ENCODE results near the gene ACHE. TPM values are rescaled to one million over a fixed set of nuclear protein-coding genes. Genes with fewer than 3 reads are reported as not detected.

ACHE gene
- 1.8 and 2.1 TPM in 2 replicates for polyA plus RNA-seq (2012; rRNA removed)
- 0.51 and 0.93 TPM in 2 replicates for polyA plus RNA-seq (2012; cell fraction: cytosol; rRNA removed)
- 8.7 and 13.0 TPM in 2 replicates for polyA plus RNA-seq (2012; cell fraction: nucleus; rRNA removed)

- H2AFZ ChIP-seq (ENCODE audit: low read depth), result peak within 1 kb of the TSS; percentile 89
- CTCF ChIA-PET, result interaction anchor here (0.6 to 3.8 kb wide), 25 partner anchors 8 to 387 kb away, joined by 3 to 69 read pairs (median 10); partner anchors contain the start of genes MUC3A, SLC12A9 and SRRT
These were observed at the start of gene ACHE for GRCh38 chr7:100895701-100895955. ACHE (minus strand) TSS chr7:100895888; CDS start chr7:100894232, 1,656 bp downstream.

DNA sequence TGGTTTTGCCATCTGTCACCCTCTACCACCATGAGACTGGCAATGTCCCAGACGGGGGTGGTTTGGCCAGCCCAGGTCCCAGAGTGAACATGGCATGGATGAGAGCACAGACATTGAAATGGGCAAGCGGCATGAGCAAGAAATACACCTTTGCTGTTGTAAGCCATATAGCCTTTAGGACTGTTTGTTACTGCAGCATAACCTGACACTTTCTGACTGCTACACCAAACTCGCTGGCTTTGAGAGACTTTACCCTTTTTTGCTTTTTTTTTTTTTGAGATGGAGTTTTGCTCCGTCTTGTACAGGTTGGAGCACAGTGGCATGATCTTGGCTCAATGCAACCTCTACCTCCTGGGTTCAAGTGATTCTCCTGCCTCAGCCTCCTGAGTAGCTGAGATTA lies 48.5 kb upstream of the ACHE start:
- ChIA-PET POLR2A (interaction anchor here (1.0 kb wide), 1 partner anchor 12 kb away, joined by 3 read pairs; no protein-coding TSS in a partner anchor), CTCF (interaction anchor here (1.0 to 1.2 kb wide), 2 partner anchors 10 to 21 kb away, joined by 3 to 5 read pairs; no protein-coding TSS in a partner anchor)
- Histone ChIP-seq H3K79me2 (ENCODE audit: insufficient read depth) (no peaks in the 10 kb centered on the region), H3K4me2 (no peak overlapping the region), H3K27ac (ENCODE audit: low read depth in 2 of 2, low read length in 1 of 2) (no peak overlapping the region), H3K36me3 (replicated peaks in 1 of 2; ENCODE audit: control insufficient read depth in 1 of 2, insufficient read depth in 2 of 2, low read length in 1 of 2) (no peaks in the 10 kb centered on the region), H3K9ac (no peak overlapping the region), H3K9me3 (no peaks in the 10 kb centered on the region), H3K9me2 (no peaks in the 10 kb centered on the region), H3K4me3 (ENCODE audit: low read depth in 2 of 2, low read length in 1 of 2) (no peak overlapping the region), H2AFZ (ENCODE audit: low read depth) (no peak overlapping the region), H3K27me3 (ENCODE audit: insufficient read depth) (peaks cover 44% of the 10 kb centered on the region), H4K20me1 (ENCODE audit: insufficient read depth) (no peaks in the 10 kb centered on the region), H3F3A (replicated peaks; ENCODE audit: insufficient read depth) (no peaks in the 10 kb centered on the region), H3K4me1 (ENCODE audit: control insufficient read depth in 1 of 2, insufficient read depth in 2 of 2, low read depth in 1 of 2, low read length in 1 of 2) (no peaks in the 10 kb centered on the region)
- 35% methylated on average over 4 of the region's 4 CpGs for WGBS (ENCODE audit: low lambda C conversion rate)
- no peak for DNase-seq
- TF ChIP-seq RAD21 (IDR thresholded peaks at IDR 0.05; ENCODE audit: low read length), result no peak

More at GRCh38 chr7:100895701-100895955, at the start of gene ACHE:
- Histone ChIP-seq H3K9ac (peak within 1 kb of the TSS; percentile 25; the same call in 1 of the 2 replicates), H4K20me1 (ENCODE audit: insufficient read depth) (no peaks in the 10 kb centered on the region), H3K9me3 (no peaks in the 10 kb centered on the region), H3K27me3 (ENCODE audit: insufficient read depth) (peaks cover 40% of the 10 kb centered on the region), H3K4me3 (ENCODE audit: low read depth in 2 of 2, low read length in 1 of 2) (peak within 1 kb of the TSS; percentile 46 to 73), H3K27ac (ENCODE audit: low read depth in 2 of 2, low read length in 1 of 2) (no peak within 1 kb of the TSS; a peak in 1 of 4 replicates), H3K79me2 (ENCODE audit: insufficient read depth) (no peaks in the 10 kb centered on the region), H3K4me1 (ENCODE audit: control insufficient read depth in 1 of 2, insufficient read depth in 2 of 2, low read depth in 1 of 2, low read length in 1 of 2) (peaks cover 7 to 15% of the 10 kb centered on the region in 2 experiments; a peak in 2 of 4 replicates), H3F3A (replicated peaks; ENCODE audit: insufficient read depth) (peaks cover 3% of the 10 kb centered on the region), H3K9me2 (no peaks in the 10 kb centered on the region), H3K4me2 (peak within 1 kb of the TSS; percentile 99), H3K36me3 (replicated peaks in 1 of 2; ENCODE audit: control insufficient read depth in 1 of 2, insufficient read depth in 2 of 2, low read length in 1 of 2) (no peaks in the 10 kb centered on the region)
- POLR2A ChIA-PET, result no interaction called here
- DNase-seq, result no peak
- WGBS (ENCODE audit: low lambda C conversion rate), result 0% methylated on average over 2 of the region's 32 CpGs
- TF ChIP-seq PBX3 (IDR thresholded peaks at IDR 0.05) (no peak), CHD2 (IDR thresholded peaks at IDR 0.05; ENCODE audit: low read length, partially characterized antibody) (no peak), RFX5 (IDR thresholded peaks at IDR 0.05; ENCODE audit: low read length) (no peak), TAF1 (IDR thresholded peaks at IDR 0.05; ENCODE audit: borderline replicate concordance, low read depth, low read length) (no peak), FOXJ3 (CRISPR knock-in tag; IDR thresholded peaks at IDR 0.05) (no peak)

DNA sequence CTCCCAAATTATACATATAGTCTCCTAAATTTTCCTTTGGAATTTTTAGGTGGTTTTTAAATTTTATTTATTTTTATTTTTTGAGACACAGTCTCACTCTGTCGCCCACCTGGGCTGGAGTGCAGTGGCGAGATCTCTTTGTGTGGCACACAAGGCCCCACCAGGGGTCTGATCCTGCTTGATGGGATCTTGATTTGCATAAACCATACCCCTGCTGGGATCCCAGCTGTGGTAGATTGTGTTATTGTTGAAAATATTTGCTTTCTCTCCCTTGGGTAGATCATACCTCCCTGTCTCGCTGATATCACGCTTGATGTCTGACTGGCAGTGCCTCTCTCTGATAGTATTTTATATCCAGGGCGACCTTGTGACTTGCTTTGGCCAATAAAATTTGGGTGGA lies 48.0 kb upstream of the ACHE start:
- Histone ChIP-seq H3K27ac (ENCODE audit: low read depth in 2 of 2, low read length in 1 of 2) (no peak overlapping the region), H3K9me2 (no peaks in the 10 kb centered on the region), H3K4me1 (ENCODE audit: control insufficient read depth in 1 of 2, insufficient read depth in 2 of 2, low read depth in 1 of 2, low read length in 1 of 2) (no peaks in the 10 kb centered on the region), H3K79me2 (ENCODE audit: insufficient read depth) (no peaks in the 10 kb centered on the region), H3K9me3 (no peaks in the 10 kb centered on the region), H4K20me1 (ENCODE audit: insufficient read depth) (no peaks in the 10 kb centered on the region), H3F3A (replicated peaks; ENCODE audit: insufficient read depth) (no peaks in the 10 kb centered on the region), H3K4me2 (no peak overlapping the region), H2AFZ (ENCODE audit: low read depth) (no peak overlapping the region), H3K36me3 (replicated peaks in 1 of 2; ENCODE audit: control insufficient read depth in 1 of 2, insufficient read depth in 2 of 2, low read length in 1 of 2) (no peaks in the 10 kb centered on the region), H3K27me3 (ENCODE audit: insufficient read depth) (peaks cover 40% of the 10 kb centered on the region), H3K4me3 (ENCODE audit: low read depth in 2 of 2, low read length in 1 of 2) (no peak overlapping the region), H3K9ac (no peak overlapping the region)
- no peak for TF ChIP-seq EZH2phosphoT487 (IDR thresholded peaks at IDR 0.05; ENCODE audit: borderline replicate concordance, low read depth)
- TF ChIP-seq YY1 (IDR thresholded peaks at IDR 0.05; ENCODE audit: low read depth), result no peak
- TF ChIP-seq EP300 (IDR thresholded peaks at IDR 0.05; ENCODE audit: borderline replicate concordance in 1 of 2, low read depth in 1 of 2, low read length in 1 of 2), result no peak
- TF ChIP-seq FOXM1 (IDR thresholded peaks at IDR 0.05; ENCODE audit: low read depth), result no peak
- no peak for TF ChIP-seq RFX5 (IDR thresholded peaks at IDR 0.05; ENCODE audit: low read length)
- TF ChIP-seq NFIC (IDR thresholded peaks at IDR 0.05; ENCODE audit: borderline replicate concordance), result no peak
- WGBS (ENCODE audit: low lambda C conversion rate), result 30% methylated on average over 5 of the region's 5 CpGs
- no peak for DNase-seq
- POLR2A ChIA-PET, result no interaction called here
- CTCF ChIA-PET, result interaction anchor here (1.0 to 1.2 kb wide), 2 partner anchors 9 to 22 kb away, joined by 3 to 5 read pairs; no protein-coding TSS in a partner anchor

Data from SK-N-SH (cell line).